GM13977 (cell line): ENCODE measurements around the gene TRIM2.
"Not testable (repeated sequence)": the region's sequence is repeated elsewhere in the genome, so short reads cannot be mapped to it uniquely, and the experiment has no call there.

ENCODE experiments used
- DNase-seq: peaks from one replicate; pipeline ENCODE4 v3.0.0; 2012; ENCODE audit warnings: low spot score
- CTCF ChIP-seq: IDR thresholded peaks from 2 replicates; pipeline ENCODE4 v1.5.1; 2012; ENCODE audit warnings: mild to moderate bottlenecking, control low read depth; ENCODE audit not compliant: insufficient read depth; ENCODE audit errors: extremely low read depth, missing control alignments
- in situ Hi-C: fragments of 300-500 bp; cut with MboI; formaldehyde crosslinking; loops from one replicate; pipeline ENCODE4 v1.12.0; 2022; ENCODE audit warnings: low sequenced_read_pairs, low pct_unique_long_range_greater_than_20kb, mixed read lengths, inconsistent platforms; ENCODE audit not compliant: unreplicated experiment

Gene TRIM2

GRCh38 chr4:153161226-153161963, 42.8 kb upstream of the TRIM2 start:
- in situ Hi-C loops = no loop called here
- TF ChIP-seq CTCF = no peak
- no peak for DNase-seq

- in situ Hi-C loops = not testable (repeated sequence)
These were observed 39.0 kb upstream of the TRIM2 start for GRCh38 chr4:153165236-153165635.

GRCh38 chr4:153166716-153167501, 37.3 kb upstream of the TRIM2 start:
- DNase-seq = no peak
- no peak for TF ChIP-seq CTCF
- in situ Hi-C loops = no loop called here

More at GRCh38 chr4:153165236-153165635, 39.0 kb upstream of the TRIM2 start:
- not testable (repeated sequence) for DNase-seq

- in situ Hi-C loops = no loop called here
- TF ChIP-seq CTCF = no peak
- DNase-seq = no peak
These were observed 34.5 kb upstream of the TRIM2 start for GRCh38 chr4:153169776-153170175.

GRCh38 chr4:153170407-153170806, 33.8 kb upstream of the TRIM2 start:
- in situ Hi-C loops = no loop called here
- DNase-seq = no peak
- TF ChIP-seq CTCF = no peak

GRCh38 chr4:153174821-153175567, 29.2 kb upstream of the TRIM2 start:
- no peak for DNase-seq
- no peak for TF ChIP-seq CTCF
- in situ Hi-C loops = no loop called here
